K562 treated with DMSO at 1 percent for 24 hours (cell line): Measurements from ENCODE around the gene ERI2. TPM values are rescaled to one million over a fixed set of nuclear protein-coding genes. Genes with fewer than 3 reads are reported as not detected.

Experiments
- total RNA-seq: library from RNA; unstranded; fragments of 300-600 nt; gene quantifications from 2 replicates; pipeline ENCODE4 v1.2.3, GENCODE V29; 2022; ENCODE audit warnings: low read depth; ENCODE audit not compliant: insufficient read depth

Gene ERI2, protein sequence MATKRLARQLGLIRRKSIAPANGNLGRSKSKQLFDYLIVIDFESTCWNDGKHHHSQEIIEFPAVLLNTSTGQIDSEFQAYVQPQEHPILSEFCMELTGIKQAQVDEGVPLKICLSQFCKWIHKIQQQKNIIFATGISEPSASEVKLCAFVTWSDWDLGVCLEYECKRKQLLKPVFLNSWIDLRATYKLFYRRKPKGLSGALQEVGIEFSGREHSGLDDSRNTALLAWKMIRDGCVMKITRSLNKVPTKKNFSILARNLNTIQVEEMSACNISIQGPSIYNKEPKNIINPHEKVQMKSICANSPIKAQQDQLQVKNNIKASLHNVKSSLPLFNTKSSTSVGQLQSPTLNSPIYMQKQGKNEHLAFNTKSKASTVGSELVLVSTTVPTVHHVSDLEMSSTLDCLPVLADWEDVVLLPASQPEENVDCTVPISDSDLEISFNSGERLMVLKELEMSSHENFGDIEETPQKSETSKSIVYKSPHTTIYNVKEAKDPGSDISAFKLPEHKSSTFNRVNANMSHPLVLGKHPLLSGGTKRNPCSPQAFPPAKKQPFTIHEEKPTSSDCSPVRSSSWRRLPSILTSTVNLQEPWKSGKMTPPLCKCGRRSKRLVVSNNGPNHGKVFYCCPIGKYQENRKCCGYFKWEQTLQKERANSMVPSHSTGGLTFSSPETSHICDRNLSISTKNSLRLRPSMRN
- total RNA-seq = 30.5 and 35.6 TPM in 2 replicates

DNA sequence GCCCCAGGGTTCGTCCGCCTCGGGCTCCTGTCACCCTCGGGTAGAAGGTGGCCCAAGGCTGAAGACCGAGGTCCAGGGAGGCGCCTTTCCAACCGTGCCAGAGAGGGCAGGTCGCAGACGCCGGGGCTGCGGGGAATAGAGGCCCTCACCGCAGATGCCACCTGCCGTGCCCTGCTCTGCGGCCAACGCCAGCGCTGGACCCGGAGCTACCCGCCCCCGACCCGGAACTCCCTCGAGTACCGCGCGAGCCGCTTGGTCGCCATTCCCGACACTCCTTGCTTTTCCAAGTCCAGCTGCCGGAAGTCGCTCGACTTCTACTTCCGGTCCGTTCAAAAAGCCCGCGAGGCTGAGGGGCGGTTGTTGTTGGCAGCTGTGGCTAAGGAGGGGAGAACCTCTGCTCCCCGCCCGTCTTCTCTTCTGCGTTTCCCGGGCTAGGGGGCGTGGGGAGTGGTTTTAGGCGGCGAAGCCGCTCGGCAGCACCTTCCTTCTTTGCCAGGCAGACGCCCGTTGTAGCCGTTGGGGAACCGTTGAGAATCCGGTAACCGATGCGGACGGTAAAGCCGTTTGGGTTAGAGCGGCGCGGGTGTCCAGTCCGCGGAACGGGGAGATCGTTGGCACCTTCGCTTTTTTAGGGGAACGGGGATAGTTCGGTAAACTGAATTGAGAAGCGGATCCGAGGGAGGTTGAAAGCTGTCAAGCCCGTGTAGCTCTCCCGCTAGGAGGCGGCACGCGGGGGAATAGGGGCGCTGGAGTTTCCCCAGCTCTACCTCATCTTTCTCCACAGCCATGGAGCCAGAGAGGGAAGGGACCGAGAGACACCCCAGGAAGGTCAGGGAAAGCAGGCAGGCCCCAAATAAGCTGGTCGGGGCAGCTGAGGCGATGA is at the start of gene ERI2, which contains the start of gene REXO5:
Gene ERI2, minus strand, starts transcription at position 305 of the 883 bp plus-strand sequence. Its CDS starts 42 bp downstream, at position 263.
Gene REXO5, plus strand, starts transcription at position 360 of the 883 bp plus-strand sequence. Its CDS starts 427 bp downstream, at position 787.

DNA sequence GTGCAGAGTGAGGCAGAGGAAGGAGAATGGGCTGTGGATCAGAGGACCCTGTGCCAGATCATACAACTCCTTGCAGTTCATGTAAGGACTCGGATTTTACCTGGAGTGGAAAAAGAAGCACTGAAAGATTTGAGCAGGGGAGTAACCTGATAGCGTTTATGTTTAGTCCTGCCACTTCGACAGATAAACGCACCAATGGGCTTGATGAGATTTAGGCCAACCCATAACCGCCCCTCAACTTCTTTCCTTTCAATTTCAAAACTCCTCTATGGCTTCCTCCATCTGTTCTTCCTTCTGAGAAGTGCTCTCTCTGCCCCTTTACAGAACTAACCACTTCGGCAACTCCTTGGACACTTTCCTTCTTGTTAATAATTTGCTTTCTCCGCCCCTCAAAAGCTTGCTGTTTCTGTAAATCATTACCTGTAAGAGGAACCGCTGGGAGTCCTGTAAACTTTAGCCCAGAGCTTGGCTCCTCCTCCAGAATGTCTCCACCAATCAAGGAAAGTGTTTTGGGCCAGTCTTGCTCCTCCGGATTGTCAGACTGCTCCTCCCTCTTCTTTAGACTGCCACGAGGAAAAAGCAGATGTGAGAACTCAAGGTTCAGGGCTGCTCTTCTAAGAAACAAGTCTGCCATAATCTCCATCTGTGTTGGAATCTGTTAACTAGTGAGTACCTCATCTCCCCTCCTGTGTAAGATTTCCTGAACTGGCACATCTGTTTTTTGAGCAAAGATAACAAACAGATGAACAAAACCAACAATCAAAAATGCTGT is 42.6 kb downstream of the ERI2 start, which contains the start of gene ACSM3:
Gene ACSM3, plus strand, starts transcription at position 554 of the 772 bp plus-strand sequence. CDS start 6,021 bp downstream, outside the sequence.

Other genes starting within 250 kb of the ERI2 start
- 1.6 and 2.0 TPM in 2 replicates for gene ACSM2B, start 230.1 kb downstream of the ERI2 start, total RNA-seq
- gene ACSM1, start 108.8 kb downstream of the ERI2 start, total RNA-seq = 1.3 and 1.6 TPM in 2 replicates
- 20.9 and 21.6 TPM in 2 replicates for gene THUMPD1, start 64.7 kb downstream of the ERI2 start, total RNA-seq
- gene ACSM3, start 42.5 kb downstream of the ERI2 start, total RNA-seq = 80.0 and 88.8 TPM in 2 replicates
- gene REXO5, start 55 bp upstream of the ERI2 start, total RNA-seq = 17.7 and 19.9 TPM in 2 replicates
- 3.2 and 3.6 TPM in 2 replicates for gene DCUN1D3, start 93.9 kb upstream of the ERI2 start, total RNA-seq
- 41.5 and 52.3 TPM in 2 replicates for gene LYRM1, start 94.3 kb upstream of the ERI2 start, total RNA-seq